Measurements from ENCODE around the gene RAP1A. TPM values are rescaled to one million over a fixed set of nuclear protein-coding genes. Genes with fewer than 3 reads are reported as not detected.

The RAP1A gene
- polyA plus RNA-seq, 1 experiment: 78.1 TPM

- POLR2A ChIA-PET: interaction anchor here (0.6 to 0.7 kb wide), 2 partner anchors 277 to 337 kb away, joined by 3 to 6 read pairs; no protein-coding TSS in a partner anchor
- DNase-seq (ENCODE audit: low read depth, low spot score): no peak
- Histone ChIP-seq H3K4me3 (ENCODE audit: low read depth, low read length) (no peak overlapping the region), H3K9me3 (ENCODE audit: control insufficient read depth, insufficient read depth, low read length) (no peaks in the 10 kb centered on the region), H3K27ac (ENCODE audit: low read depth, low read length) (no peak overlapping the region), H3K27me3 (ENCODE audit: control insufficient read depth, insufficient read depth, low read length) (no peaks in the 10 kb centered on the region)
- CTCF ChIA-PET: interaction anchor here (2.3 to 3.0 kb wide), 3 partner anchors 48 to 280 kb away, joined by 12 to 18 read pairs (median 15); no protein-coding TSS in a partner anchor
- TF ChIP-seq CTCF (IDR thresholded peaks at IDR 0.05; ENCODE audit: low read depth, low read length): no peak
Observed at GRCh38 chr1:111762332-111762731, 142.7 kb downstream of the RAP1A start.

Small RNA genes lying within 50 kb of the gene (small RNA-seq; reads per million reads assigned to genes)
- 1.1 reads per million for gene INKA2 (ENCODE audit: insufficient read length, low read depth)
- gene RNU6-151P (ENCODE audit: insufficient read length, low read depth): not detected

Other genes starting within 250 kb of the RAP1A start
- 0.94 and 0.99 TPM in 2 replicates for gene OVGP1, start 192.1 kb upstream of the RAP1A start, polyA plus RNA-seq (2011; rRNA removed)
- gene WDR77, start 170.5 kb upstream of the RAP1A start, polyA plus RNA-seq (2011; rRNA removed): 80.9 and 86.9 TPM in 2 replicates
- gene ATP5PB, start 170.3 kb upstream of the RAP1A start, polyA plus RNA-seq (2011; rRNA removed): 425 and 519 TPM in 2 replicates
- gene C1orf162, start 145.8 kb upstream of the RAP1A start, polyA plus RNA-seq (2011; rRNA removed): 0.27 and 0.32 TPM in 2 replicates
- gene ADORA3, start 116.2 kb upstream of the RAP1A start, polyA plus RNA-seq (2011; rRNA removed): not detected in 2 replicates
- gene TMIGD3, start 116.2 kb upstream of the RAP1A start, polyA plus RNA-seq (2011; rRNA removed): 0.11 TPM in 1 of 2 replicates, not detected in the other
- gene INKA2, start 119.6 kb downstream of the RAP1A start, polyA plus RNA-seq (2011; rRNA removed): 2.3 and 2.7 TPM in 2 replicates
- 8.2 and 12.3 TPM in 2 replicates for gene DDX20, start 136.1 kb downstream of the RAP1A start, polyA plus RNA-seq (2011; rRNA removed)